Ascending aorta (tissue), 2 donors: ENCODE data around the gene CYP4F3. TPM values are rescaled to one million over a fixed set of nuclear protein-coding genes. Genes with fewer than 3 reads are reported as not detected.
A peak's percentile ranks its signal among the peaks of the same experiment; 100 is the strongest.

Experiments
- DNase-seq, 2 donors: peaks; one replicate each; pipeline ENCODE4 v3.0.0-alpha.2; 2019; ENCODE audit warnings: low spot score in 2 of 2
- H3K27ac ChIP-seq, 2 donors: fragments of 200-600 bp; sonication (generic); one replicate each; pipeline ENCODE4 v1.5.1; 2016 to 2017; ENCODE audit warnings: mild to moderate bottlenecking in 1 of 2
- H3K27me3 ChIP-seq: fragments of 200-600 bp; sonication (generic); one replicate; pipeline ENCODE4 v1.5.1; 2017
- H3K36me3 ChIP-seq, 2 donors: fragments of 200-600 bp; sonication (generic); one replicate each; pipeline ENCODE4 v1.5.1; 2016
- H3K4me1 ChIP-seq, 2 donors: fragments of 200-600 bp; sonication (generic); one replicate each; pipeline ENCODE4 v1.5.1; 2016 to 2017; ENCODE audit warnings: mild to moderate bottlenecking in 1 of 2
- H3K4me3 ChIP-seq, 2 donors: fragments of 200-600 bp; sonication (generic); one replicate each; pipeline ENCODE4 v1.5.1; 2016 to 2017; ENCODE audit warnings: mild to moderate bottlenecking in 1 of 2
- H3K9me3 ChIP-seq, 2 donors: fragments of 200-600 bp; sonication (generic); one replicate each; pipeline ENCODE4 v1.5.1; 2016
- intact Hi-C: fragments of 100-400 bp; cut with DNase I; formaldehyde crosslinking; loops from one replicate; pipeline ENCODE4 v1.15.1; 2023
- total RNA-seq: library from RNA; depleted of rRNA; stranded (reverse); fragments of >200 nt; gene quantifications from one replicate; pipeline ENCODE4 v1.1.0, GENCODE V29; 2016
- TF ChIP-seq, protein P1 (sequence below), 3 experiments: fragments of 200-600 bp in 2 of 3; fragments of 450-650 bp in 1 of 3; sonication (generic) in 2 of 3; IDR thresholded peaks; one replicate each; pipeline ENCODE4 v1.5.1; 2016 to 2019; ENCODE audit warnings: antibody characterized with exemption in 3 of 3, mild to moderate bottlenecking in 1 of 3, moderate library complexity in 1 of 3

The CYP4F3 gene
- total RNA-seq, 1 donor from 2014 or later = not detected

DNA sequence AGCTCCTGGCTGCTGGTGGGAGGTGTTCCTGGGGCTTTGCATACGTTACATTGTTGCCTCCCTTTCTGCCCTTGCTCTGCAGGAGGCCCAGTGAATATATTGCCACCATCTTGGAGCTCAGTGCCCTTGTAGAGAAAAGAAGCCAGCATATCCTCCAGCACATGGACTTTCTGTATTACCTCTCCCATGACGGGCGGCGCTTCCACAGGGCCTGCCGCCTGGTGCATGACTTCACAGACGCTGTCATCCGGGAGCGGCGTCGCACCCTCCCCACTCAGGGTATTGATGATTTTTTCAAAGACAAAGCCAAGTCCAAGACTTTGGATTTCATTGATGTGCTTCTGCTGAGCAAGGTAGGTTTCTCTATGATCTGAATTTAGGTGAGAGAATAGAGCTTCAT, 42.7 kb downstream of the CYP4F3 start:
- intact Hi-C loops = no loop called here

DNA sequence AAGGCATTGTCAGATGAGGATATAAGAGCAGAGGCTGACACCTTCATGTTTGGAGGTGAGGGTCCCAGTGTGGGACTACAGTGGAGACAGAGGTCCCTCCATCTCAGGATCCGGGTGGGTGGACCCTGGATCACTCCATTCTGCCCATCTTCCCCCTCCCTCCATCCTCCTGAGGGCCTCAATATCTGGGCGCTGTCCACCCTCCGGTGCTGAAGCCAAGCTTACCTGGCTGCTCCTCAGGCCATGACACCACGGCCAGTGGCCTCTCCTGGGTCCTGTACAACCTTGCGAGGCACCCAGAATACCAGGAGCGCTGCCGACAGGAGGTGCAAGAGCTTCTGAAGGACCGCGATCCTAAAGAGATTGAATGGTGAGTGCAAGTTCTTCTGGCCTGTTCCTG, 44.1 kb downstream of the CYP4F3 start:
- no peak for DNase-seq
- TF ChIP-seq, protein P1, sequence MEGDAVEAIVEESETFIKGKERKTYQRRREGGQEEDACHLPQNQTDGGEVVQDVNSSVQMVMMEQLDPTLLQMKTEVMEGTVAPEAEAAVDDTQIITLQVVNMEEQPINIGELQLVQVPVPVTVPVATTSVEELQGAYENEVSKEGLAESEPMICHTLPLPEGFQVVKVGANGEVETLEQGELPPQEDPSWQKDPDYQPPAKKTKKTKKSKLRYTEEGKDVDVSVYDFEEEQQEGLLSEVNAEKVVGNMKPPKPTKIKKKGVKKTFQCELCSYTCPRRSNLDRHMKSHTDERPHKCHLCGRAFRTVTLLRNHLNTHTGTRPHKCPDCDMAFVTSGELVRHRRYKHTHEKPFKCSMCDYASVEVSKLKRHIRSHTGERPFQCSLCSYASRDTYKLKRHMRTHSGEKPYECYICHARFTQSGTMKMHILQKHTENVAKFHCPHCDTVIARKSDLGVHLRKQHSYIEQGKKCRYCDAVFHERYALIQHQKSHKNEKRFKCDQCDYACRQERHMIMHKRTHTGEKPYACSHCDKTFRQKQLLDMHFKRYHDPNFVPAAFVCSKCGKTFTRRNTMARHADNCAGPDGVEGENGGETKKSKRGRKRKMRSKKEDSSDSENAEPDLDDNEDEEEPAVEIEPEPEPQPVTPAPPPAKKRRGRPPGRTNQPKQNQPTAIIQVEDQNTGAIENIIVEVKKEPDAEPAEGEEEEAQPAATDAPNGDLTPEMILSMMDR (IDR thresholded peaks at IDR 0.05) = no peak
- Histone ChIP-seq H3K27me3 (no peaks in the 10 kb centered on the region), H3K27ac (no peak overlapping the region), H3K4me1 (no peaks in the 10 kb centered on the region), H3K4me3 (no peak overlapping the region), H3K36me3 (peaks cover 0 to 3% of the 10 kb centered on the region in 2 donors), H3K9me3 (peaks cover 4 to 13% of the 10 kb centered on the region in 2 donors)
- intact Hi-C loops = no loop called here

More for the DNA sequence above, 42.7 kb downstream of the CYP4F3 start:
- Histone ChIP-seq H3K36me3 (peaks cover 0 to 3% of the 10 kb centered on the region in 2 donors), H3K4me1 (no peaks in the 10 kb centered on the region), H3K27ac (no peak overlapping the region), H3K27me3 (no peaks in the 10 kb centered on the region), H3K4me3 (no peak overlapping the region), H3K9me3 (peaks cover 0 to 11% of the 10 kb centered on the region in 2 donors)
- no peak for DNase-seq
- TF ChIP-seq, protein P1 (IDR thresholded peaks at IDR 0.05) = no peak

DNA sequence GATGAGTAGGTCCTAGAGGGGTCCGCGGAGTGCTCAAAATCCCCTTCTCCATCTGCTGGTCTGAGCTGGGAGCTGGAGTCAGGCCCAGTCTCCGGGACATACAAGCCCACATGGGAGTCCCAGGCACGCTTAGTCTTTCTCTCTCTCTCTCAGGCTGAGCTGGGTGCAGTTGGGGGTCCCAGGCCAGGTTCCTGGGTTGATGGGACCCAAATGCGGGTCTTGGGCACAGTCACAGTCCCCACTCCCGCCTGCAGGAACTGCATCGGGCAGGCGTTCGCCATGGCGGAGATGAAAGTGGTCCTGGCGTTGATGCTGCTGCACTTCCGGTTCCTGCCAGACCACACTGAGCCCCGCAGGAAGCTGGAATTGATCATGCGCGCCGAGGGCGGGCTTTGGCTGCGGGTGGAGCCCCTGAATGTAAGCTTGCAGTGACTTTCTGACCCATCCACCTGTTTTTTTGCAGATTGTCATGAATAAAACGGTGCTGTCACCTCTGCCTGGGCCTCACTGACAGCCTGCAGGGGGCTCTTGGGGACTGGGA, 56.0 kb downstream of the CYP4F3 start:
- H3K36me3 ChIP-seq = no peaks in the 10 kb centered on the region
- no peak overlapping the region for H3K27ac ChIP-seq
- no peaks in the 10 kb centered on the region for H3K9me3 ChIP-seq
- no peaks in the 10 kb centered on the region for H3K4me1 ChIP-seq
- TF ChIP-seq, protein P1 (IDR thresholded peaks at IDR 0.05) = no peak
- no peak for DNase-seq
- intact Hi-C loops = no loop called here
- no peak overlapping the region for H3K4me3 ChIP-seq
- no peaks in the 10 kb centered on the region for H3K27me3 ChIP-seq

DNA sequence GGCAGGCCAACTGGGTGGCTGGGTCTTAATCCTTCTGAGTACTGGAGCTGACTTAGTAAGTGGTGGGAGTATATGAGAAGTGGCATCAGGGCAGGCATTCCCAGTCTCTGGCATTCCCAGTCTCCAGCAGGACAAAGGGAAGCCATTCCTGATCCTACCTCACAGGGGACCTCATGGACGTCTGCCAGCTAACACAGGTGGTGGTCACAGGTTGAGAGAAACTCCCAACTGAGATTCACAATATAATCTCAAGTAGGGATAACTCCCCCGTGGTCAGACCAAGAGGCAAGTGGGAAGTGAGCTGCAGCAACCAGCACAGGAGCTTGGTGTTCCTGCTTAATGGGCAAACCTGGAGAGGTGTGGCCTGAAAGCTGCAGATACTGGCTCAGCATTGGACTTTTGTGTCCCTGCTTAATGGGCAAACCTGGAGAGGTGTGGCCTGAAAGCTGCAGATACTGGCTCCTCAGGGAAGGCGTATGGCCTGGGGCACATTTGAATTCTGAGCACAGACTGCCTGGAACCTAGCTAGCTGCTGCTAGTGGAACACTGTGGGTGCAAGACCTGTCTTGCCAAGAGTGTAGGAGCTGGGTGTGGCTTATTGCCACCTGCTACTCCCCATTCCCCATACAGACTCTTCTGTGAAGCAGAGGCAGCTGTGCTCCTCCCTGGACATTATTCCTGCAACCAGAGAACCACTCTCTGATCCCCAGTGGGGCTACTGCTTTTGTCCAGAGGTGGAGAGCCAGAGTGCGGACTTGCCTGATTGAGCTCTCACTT, 61.2 kb downstream of the CYP4F3 start:
- TF ChIP-seq, protein P1 (IDR thresholded peaks at IDR 0.05) = no peak
- H3K27ac ChIP-seq = no peak overlapping the region
- H3K9me3 ChIP-seq = no peaks in the 10 kb centered on the region
- intact Hi-C loops = no loop called here
- no peaks in the 10 kb centered on the region for H3K36me3 ChIP-seq
- no peaks in the 10 kb centered on the region for H3K27me3 ChIP-seq
- no peak for DNase-seq
- H3K4me3 ChIP-seq = no peak overlapping the region
- H3K4me1 ChIP-seq = no peaks in the 10 kb centered on the region

DNA sequence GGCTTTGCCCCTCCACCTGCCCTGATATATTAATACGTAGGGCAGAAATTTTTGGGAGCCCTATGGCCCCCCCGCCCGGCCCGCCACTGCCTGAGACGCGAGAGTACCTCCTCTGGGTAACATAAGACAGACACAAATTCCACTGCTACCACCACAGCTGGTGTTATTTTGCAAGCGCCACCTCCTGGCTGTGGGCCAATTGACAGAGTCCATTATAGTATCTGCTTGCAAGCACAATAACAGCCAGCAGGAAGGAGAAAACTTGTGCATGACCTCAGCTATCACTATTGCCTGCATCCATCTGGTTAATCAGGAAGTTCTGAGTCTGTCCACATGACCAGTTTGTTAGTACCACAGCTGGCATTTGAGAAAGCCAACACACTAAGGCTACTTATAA, 61.8 kb downstream of the CYP4F3 start:
- TF ChIP-seq, protein P1 (IDR thresholded peaks at IDR 0.05) = no peak
- H3K27ac ChIP-seq = no peak overlapping the region

More for the DNA sequence above, 61.8 kb downstream of the CYP4F3 start:
- no peaks in the 10 kb centered on the region for H3K9me3 ChIP-seq
- intact Hi-C loops = no loop called here
- no peaks in the 10 kb centered on the region for H3K36me3 ChIP-seq
- no peaks in the 10 kb centered on the region for H3K27me3 ChIP-seq
- H3K4me1 ChIP-seq = no peaks in the 10 kb centered on the region
- DNase-seq = peak; percentile 29 to 78
- H3K4me3 ChIP-seq = no peak overlapping the region

Other genes with a start within 250 kb of the CYP4F3 start
- gene AKAP8L, start 221.9 kb upstream of the CYP4F3 start, total RNA-seq = 143 TPM
- 90.4 TPM for gene WIZ, start 190.9 kb upstream of the CYP4F3 start, total RNA-seq
- 4.4 TPM for gene RASAL3, start 176.4 kb upstream of the CYP4F3 start, total RNA-seq
- not detected for gene PGLYRP2, start 161.4 kb upstream of the CYP4F3 start, total RNA-seq
- not detected for gene CYP4F22, start 132.4 kb upstream of the CYP4F3 start, total RNA-seq
- not detected for gene CYP4F8, start 25.7 kb upstream of the CYP4F3 start, total RNA-seq
- 17.2 TPM for gene CYP4F12, start 32.2 kb downstream of the CYP4F3 start, total RNA-seq
- gene OR10H2, start 87.1 kb downstream of the CYP4F3 start, total RNA-seq = not detected
- gene OR10H3, start 97.1 kb downstream of the CYP4F3 start, total RNA-seq = not detected
- not detected for gene OR10H5, start 146.8 kb downstream of the CYP4F3 start, total RNA-seq
- not detected for gene OR10H1, start 174.8 kb downstream of the CYP4F3 start, total RNA-seq